Measurements from ENCODE around the gene TSHZ2. TPM values are rescaled to one million over a fixed set of nuclear protein-coding genes. Genes with fewer than 3 reads are reported as not detected.
A peak's percentile ranks its signal among the peaks of the same experiment; 100 is the strongest.
"Not testable (repeated sequence)": the region's sequence is repeated elsewhere in the genome, so short reads cannot be mapped to it uniquely, and the experiment has no call there.

TSHZ2 gene
- polyA plus RNA-seq, 10 donors: 7.9 to 20.4 (median 14.0) TPM

- DNase-seq: peak; percentile 33 to 72 (median 46)
These were observed 521.2 kb downstream of the TSHZ2 start for GRCh38 chr20:53493311-53493857.

GRCh38 chr20:53494753-53495152 is 522.6 kb downstream of the TSHZ2 start:
- no peak for DNase-seq

- no peak for DNase-seq
These were observed 523.4 kb downstream of the TSHZ2 start for GRCh38 chr20:53495398-53496092.

- no peak for DNase-seq
These were observed 525.1 kb downstream of the TSHZ2 start for GRCh38 chr20:53497246-53497645.

GRCh38 chr20:53498341-53498740 is 526.2 kb downstream of the TSHZ2 start:
- DNase-seq: peak in 1 of 3 donors; percentile 51

GRCh38 chr20:53500651-53501050 is 528.5 kb downstream of the TSHZ2 start:
- DNase-seq: no peak

- DNase-seq: no peak
These were observed 530.7 kb downstream of the TSHZ2 start for GRCh38 chr20:53502820-53503219.

GRCh38 chr20:53503517-53503919 is 531.4 kb downstream of the TSHZ2 start:
- no peak for DNase-seq

GRCh38 chr20:53504106-53504505 is 531.9 kb downstream of the TSHZ2 start:
- not testable (repeated sequence) for DNase-seq

GRCh38 chr20:53510262-53510661 is 538.1 kb downstream of the TSHZ2 start:
- DNase-seq: no peak

- DNase-seq: no peak
These were observed 538.5 kb downstream of the TSHZ2 start for GRCh38 chr20:53510704-53511103.

GRCh38 chr20:53512076-53512475 is 539.9 kb downstream of the TSHZ2 start:
- DNase-seq: no peak

- no peak for DNase-seq
These were observed 541.0 kb downstream of the TSHZ2 start for GRCh38 chr20:53513168-53513488.

- DNase-seq: no peak
These were observed 541.5 kb downstream of the TSHZ2 start for GRCh38 chr20:53513489-53514298.

- no peak for DNase-seq
These were observed 543.6 kb downstream of the TSHZ2 start for GRCh38 chr20:53515749-53516148.

- no peak for DNase-seq
These were observed 545.0 kb downstream of the TSHZ2 start for GRCh38 chr20:53517146-53517545.

- not testable (repeated sequence) for DNase-seq
These were observed 549.3 kb downstream of the TSHZ2 start for GRCh38 chr20:53521421-53521820.

GRCh38 chr20:53522026-53522425 is 549.9 kb downstream of the TSHZ2 start:
- DNase-seq: no peak

- no peak for DNase-seq
These were observed 550.5 kb downstream of the TSHZ2 start for GRCh38 chr20:53522696-53523095.

GRCh38 chr20:53523615-53524014 is 551.5 kb downstream of the TSHZ2 start:
- DNase-seq: not testable (repeated sequence)

GRCh38 chr20:53524589-53525312 is 552.6 kb downstream of the TSHZ2 start:
- DNase-seq: peak in 1 of 3 donors; percentile 51

GRCh38 chr20:53527196-53527595 is 555.0 kb downstream of the TSHZ2 start:
- DNase-seq: no peak

Data from muscle of back (tissue), 11 donors.